Measurements from ENCODE around the gene RAB5A. TPM values are rescaled to one million over a fixed set of nuclear protein-coding genes. Genes with fewer than 3 reads are reported as not detected.

The RAB5A gene
- total and polyA plus RNA-seq, 7 experiments from 2014 or later, result 28.6 to 92.2 (median 53.8) TPM

- peaks cover 0 to 27% (median 1%) of the 10 kb centered on the region in 7 donors for H3K4me1 Mint-ChIP-seq
- H3K27me3 Mint-ChIP-seq, result peaks cover 13 to 32% (median 18%) of the 10 kb centered on the region in 5 donors
- peak overlapping the region in 1 of 10 donors; percentile 61 for H3K4me3 Mint-ChIP-seq
- DNase-seq (no peak), ATAC-seq (peak; percentile 70)
- peaks cover 0 to 5% (median 0%) of the 10 kb centered on the region in 11 donors for H3K9me3 Mint-ChIP-seq
- H3K36me3 Mint-ChIP-seq, result peaks cover 0 to 4% (median 0%) of the 10 kb centered on the region in 5 donors
- Histone ChIP-seq H3K27ac (ENCODE audit: low read depth, low read length) (no peak overlapping the region), H3K36me3 (ENCODE audit: control insufficient read depth in 2 of 3, insufficient read depth in 3 of 3, low read length in 3 of 3) (no peaks in the 10 kb centered on the region), H3K4me3 (ENCODE audit: low read length) (no peak overlapping the region), H3K9me3 (ENCODE audit: control insufficient read depth in 2 of 3, low read length in 3 of 3) (no peaks in the 10 kb centered on the region), H3K4me1 (ENCODE audit: control insufficient read depth in 2 of 2, insufficient read depth in 2 of 2, low read length in 2 of 2) (no peaks in the 10 kb centered on the region), H3K27me3 (ENCODE audit: control insufficient read depth in 2 of 2, insufficient read depth in 2 of 2, low read length in 2 of 2) (peaks cover 0 to 2% of the 10 kb centered on the region in 2 donors)
- intact Hi-C loops (cut with micrococcal nuclease), result loop anchor here in 1 of 2 donors (1.0 to 5.0 kb wide), 2 partner anchors 16 to 111 kb away; partner anchors contain the start of genes KAT2B and RAB5A
- CTCF ChIA-PET, result no interaction called here
- POLR2A ChIA-PET, result no interaction called here
- peak overlapping the region in 2 of 9 donors; percentile 8 to 14 for H3K27ac Mint-ChIP-seq
Measured at GRCh38 chr3:19931767-19932188, 15.1 kb upstream of the RAB5A start.

- ChIA-PET CTCF (no interaction called here), POLR2A (interaction anchor here (1.6 kb wide), 1 partner anchor 15 kb away, joined by 3 read pairs; the partner anchor contains the start of gene RAB5A)
- peaks cover 0 to 2% of the 10 kb centered on the region in 2 donors for H3K27me3 ChIP-seq (ENCODE audit: control insufficient read depth in 2 of 2, insufficient read depth in 2 of 2, low read length in 2 of 2)
- H3K4me3 ChIP-seq (ENCODE audit: low read length), result no peak overlapping the region
- no peaks in the 10 kb centered on the region for H3K9me3 ChIP-seq (ENCODE audit: control insufficient read depth in 2 of 3, low read length in 3 of 3)
- Mint-ChIP-seq H3K4me3 (peak overlapping the region in 1 of 10 donors; percentile 1), H3K27ac (peak overlapping the region in 1 of 9 donors; percentile 8), H3K9me3 (peaks cover 0 to 5% (median 0%) of the 10 kb centered on the region in 11 donors), H3K27me3 (peaks cover 13 to 25% (median 18%) of the 10 kb centered on the region in 5 donors), H3K4me1 (peaks cover 0 to 31% (median 1%) of the 10 kb centered on the region in 7 donors), H3K36me3 (peaks cover 0 to 4% (median 0%) of the 10 kb centered on the region in 5 donors)
- intact Hi-C loops (cut with micrococcal nuclease), result loop anchor here in 1 of 2 donors (5.0 kb wide), 1 partner anchor 110 kb away; the partner anchor contains the start of gene KAT2B
- no peaks in the 10 kb centered on the region for H3K4me1 ChIP-seq (ENCODE audit: control insufficient read depth in 2 of 2, insufficient read depth in 2 of 2, low read length in 2 of 2)
- DNase-seq, result no peak
- H3K27ac ChIP-seq (ENCODE audit: low read depth, low read length), result no peak overlapping the region
- no peak for ATAC-seq
- no peaks in the 10 kb centered on the region for H3K36me3 ChIP-seq (ENCODE audit: control insufficient read depth in 2 of 3, insufficient read depth in 3 of 3, low read length in 3 of 3)
Measured at GRCh38 chr3:19932422-19932821, 14.5 kb upstream of the RAB5A start.

- DNase-seq (no peak), ATAC-seq (no peak)
- POLR2A ChIA-PET, result interaction anchor here (1.6 kb wide), 1 partner anchor 13 kb away, joined by 3 read pairs; the partner anchor contains the start of gene RAB5A
- H3K27me3 Mint-ChIP-seq, result peaks cover 13 to 23% (median 18%) of the 10 kb centered on the region in 5 donors
- H3K27me3 ChIP-seq (ENCODE audit: control insufficient read depth in 2 of 2, insufficient read depth in 2 of 2, low read length in 2 of 2), result peaks cover 0 to 2% of the 10 kb centered on the region in 2 donors
- peaks cover 0 to 36% (median 1%) of the 10 kb centered on the region in 7 donors for H3K4me1 Mint-ChIP-seq
- H3K27ac ChIP-seq (ENCODE audit: low read depth, low read length), result no peak within 1 kb of the TSS
- peak within 1 kb of the TSS in 3 of 9 donors; percentile 45 to 83 (median 68) for H3K27ac Mint-ChIP-seq
- CTCF ChIA-PET, result no interaction called here
- H3K4me1 ChIP-seq (ENCODE audit: control insufficient read depth in 2 of 2, insufficient read depth in 2 of 2, low read length in 2 of 2), result no peaks in the 10 kb centered on the region
- H3K36me3 ChIP-seq (ENCODE audit: control insufficient read depth in 2 of 3, insufficient read depth in 3 of 3, low read length in 3 of 3), result no peaks in the 10 kb centered on the region
- peaks cover 0 to 5% (median 0%) of the 10 kb centered on the region in 11 donors for H3K9me3 Mint-ChIP-seq
- peaks cover 0 to 4% (median 0%) of the 10 kb centered on the region in 5 donors for H3K36me3 Mint-ChIP-seq
- peak within 1 kb of the TSS in 1 of 10 donors; percentile 23 for H3K4me3 Mint-ChIP-seq
- H3K9me3 ChIP-seq (ENCODE audit: control insufficient read depth in 2 of 3, low read length in 3 of 3), result no peaks in the 10 kb centered on the region
- intact Hi-C loops (cut with micrococcal nuclease), result loop anchor here in 1 of 2 donors (5.0 kb wide), 1 partner anchor 108 kb away; the partner anchor contains the start of gene KAT2B
- H3K4me3 ChIP-seq (ENCODE audit: low read length), result no peak within 1 kb of the TSS
Measured at GRCh38 chr3:19934098-19934566, 12.8 kb upstream of the RAB5A start, which contains the start of gene EFHB. TSS of gene EFHB (minus strand) at chr3:19934217. CDS start at chr3:19934018, 199 bp downstream.

- POLR2A ChIA-PET, result interaction anchor here (0.7 kb wide), 1 partner anchor 104 kb away, joined by 3 read pairs; no protein-coding TSS in a partner anchor
- ATAC-seq (no peak), DNase-seq (no peak)
- H3K27me3 ChIP-seq (ENCODE audit: control insufficient read depth in 2 of 2, insufficient read depth in 2 of 2, low read length in 2 of 2), result peaks cover 0 to 2% of the 10 kb centered on the region in 2 donors
- H3K36me3 Mint-ChIP-seq, result peaks cover 0 to 3% (median 0%) of the 10 kb centered on the region in 5 donors
- peaks cover 0 to 7% (median 0%) of the 10 kb centered on the region in 11 donors for H3K9me3 Mint-ChIP-seq
- intact Hi-C loops (cut with micrococcal nuclease), result no loop called here
- peaks cover 0 to 18% (median 0%) of the 10 kb centered on the region in 7 donors for H3K4me1 Mint-ChIP-seq
- H3K4me3 Mint-ChIP-seq, result peak overlapping the region in 1 of 10 donors; percentile 4
- H3K4me1 ChIP-seq (ENCODE audit: control insufficient read depth in 2 of 2, insufficient read depth in 2 of 2, low read length in 2 of 2), result no peaks in the 10 kb centered on the region
- peak overlapping the region in 2 of 9 donors; percentile 1 to 80 for H3K27ac Mint-ChIP-seq
- peaks cover 3 to 17% (median 11%) of the 10 kb centered on the region in 5 donors for H3K27me3 Mint-ChIP-seq
- H3K36me3 ChIP-seq (ENCODE audit: control insufficient read depth in 2 of 3, insufficient read depth in 3 of 3, low read length in 3 of 3), result no peaks in the 10 kb centered on the region
- H3K27ac ChIP-seq (ENCODE audit: low read depth, low read length), result no peak overlapping the region
- no peaks in the 10 kb centered on the region for H3K9me3 ChIP-seq (ENCODE audit: control insufficient read depth in 2 of 3, low read length in 3 of 3)
- CTCF ChIA-PET, result interaction anchor here (0.6 kb wide), 1 partner anchor 184 kb away, joined by 3 read pairs; no protein-coding TSS in a partner anchor
- H3K4me3 ChIP-seq (ENCODE audit: low read length), result no peak overlapping the region
Measured at GRCh38 chr3:19937459-19938294, 9.2 kb upstream of the RAB5A start.

- ChIA-PET POLR2A (no interaction called here), CTCF (no interaction called here)
- Histone ChIP-seq H3K27ac (ENCODE audit: low read depth, low read length) (no peak overlapping the region), H3K4me3 (ENCODE audit: low read length) (no peak overlapping the region), H3K9me3 (ENCODE audit: control insufficient read depth in 2 of 3, low read length in 3 of 3) (no peaks in the 10 kb centered on the region), H3K4me1 (ENCODE audit: control insufficient read depth in 2 of 2, insufficient read depth in 2 of 2, low read length in 2 of 2) (no peaks in the 10 kb centered on the region), H3K27me3 (ENCODE audit: control insufficient read depth in 2 of 2, insufficient read depth in 2 of 2, low read length in 2 of 2) (peaks cover 0 to 2% of the 10 kb centered on the region in 2 donors), H3K36me3 (ENCODE audit: control insufficient read depth in 2 of 3, insufficient read depth in 3 of 3, low read length in 3 of 3) (no peaks in the 10 kb centered on the region)
- H3K36me3 Mint-ChIP-seq, result peaks cover 0 to 3% (median 0%) of the 10 kb centered on the region in 5 donors
- DNase-seq (no peak), ATAC-seq (no peak)
- H3K4me3 Mint-ChIP-seq, result no peak overlapping the region
- H3K27me3 Mint-ChIP-seq, result peaks cover 0 to 14% (median 7%) of the 10 kb centered on the region in 5 donors
- no peak overlapping the region for H3K27ac Mint-ChIP-seq
- intact Hi-C loops (cut with micrococcal nuclease), result no loop called here
- peaks cover 0 to 16% (median 0%) of the 10 kb centered on the region in 7 donors for H3K4me1 Mint-ChIP-seq
- H3K9me3 Mint-ChIP-seq, result peaks cover 0 to 7% (median 0%) of the 10 kb centered on the region in 11 donors
Measured at GRCh38 chr3:19938295-19938627, 8.6 kb upstream of the RAB5A start.

GRCh38 chr3:19940643-19941042 is 6.3 kb upstream of the RAB5A start:
- no peak overlapping the region for H3K27ac ChIP-seq (ENCODE audit: low read depth, low read length)
- no peaks in the 10 kb centered on the region for H3K27me3 ChIP-seq (ENCODE audit: control insufficient read depth in 2 of 2, insufficient read depth in 2 of 2, low read length in 2 of 2)
- intact Hi-C loops (cut with micrococcal nuclease), result loop anchor here in 1 of 2 donors (10.0 kb wide), 1 partner anchor 1496 kb away; no protein-coding TSS in a partner anchor
- ATAC-seq (no peak), DNase-seq (no peak)
- H3K4me1 ChIP-seq (ENCODE audit: control insufficient read depth in 2 of 2, insufficient read depth in 2 of 2, low read length in 2 of 2), result peaks cover 0 to 2% of the 10 kb centered on the region in 2 donors
- Mint-ChIP-seq H3K9me3 (peaks cover 0 to 3% (median 0%) of the 10 kb centered on the region in 11 donors), H3K4me3 (no peak overlapping the region), H3K4me1 (peaks cover 0 to 15% (median 9%) of the 10 kb centered on the region in 7 donors), H3K36me3 (peaks cover 0 to 4% (median 0%) of the 10 kb centered on the region in 5 donors), H3K27me3 (no peaks in the 10 kb centered on the region), H3K27ac (no peak overlapping the region)
- ChIA-PET POLR2A (no interaction called here), CTCF (no interaction called here)
- no peak overlapping the region for H3K4me3 ChIP-seq (ENCODE audit: low read length)
- no peaks in the 10 kb centered on the region for H3K9me3 ChIP-seq (ENCODE audit: control insufficient read depth in 2 of 3, low read length in 3 of 3)
- no peaks in the 10 kb centered on the region for H3K36me3 ChIP-seq (ENCODE audit: control insufficient read depth in 2 of 3, insufficient read depth in 3 of 3, low read length in 3 of 3)

Measured in naive thymus-derived CD4-positive, alpha-beta T cell (primary cell).